HG03520 (cell line): Measurements from ENCODE around the gene CDK11B.
"Not testable (repeated sequence)": the region's sequence is repeated elsewhere in the genome, so short reads cannot be mapped to it uniquely, and the experiment has no call there.

Source experiments
- ATAC-seq: cut with Tn5 transposase; IDR thresholded peaks from one replicate; pipeline ENCODE4 v1.9.1; 2021; ENCODE audit warnings: mild to moderate bottlenecking, moderate library complexity; ENCODE audit not compliant: unreplicated experiment

CDK11B gene

GRCh38 chr1:1600861-1601563, 57.8 kb downstream of the CDK11B start:
- ATAC-seq, result no peak

GRCh38 chr1:1599935-1600860, 58.6 kb downstream of the CDK11B start, which contains the start of gene FNDC10:
FNDC10 (minus strand) TSS chr1:1600135; CDS start chr1:1600015, 120 bp downstream.
- ATAC-seq, result no peak

GRCh38 chr1:1599030-1599934, 59.5 kb downstream of the CDK11B start:
- no peak for ATAC-seq

- ATAC-seq, result no peak
Measured at GRCh38 chr1:1598720-1599029, 60.1 kb downstream of the CDK11B start.

- ATAC-seq, result no peak
Measured at GRCh38 chr1:1598051-1598719, 60.6 kb downstream of the CDK11B start.

- ATAC-seq, result no peak
Measured at GRCh38 chr1:1597275-1597930, 61.4 kb downstream of the CDK11B start.

GRCh38 chr1:1596493-1597274, 62.1 kb downstream of the CDK11B start:
- ATAC-seq, result no peak

- ATAC-seq, result not testable (repeated sequence)
Measured at GRCh38 chr1:1595341-1595740, 63.5 kb downstream of the CDK11B start.

- ATAC-seq, result no peak
Measured at GRCh38 chr1:1594602-1595260, 64.1 kb downstream of the CDK11B start.

GRCh38 chr1:1593834-1594601, 64.8 kb downstream of the CDK11B start:
- ATAC-seq, result no peak

GRCh38 chr1:1591452-1591851, 67.4 kb downstream of the CDK11B start:
- ATAC-seq, result no peak
